GM12878 (cell line): ENCODE data around the gene HMCES. TPM values are rescaled to one million over a fixed set of nuclear protein-coding genes. Genes with fewer than 3 reads are reported as not detected.
A peak's percentile ranks its signal among the peaks of the same experiment; 100 is the strongest.

ENCODE experiments used
- ATF2 ChIP-seq: IDR thresholded peaks from 2 replicates; pipeline ENCODE4 v1.6.1; 2012; ENCODE audit warnings: low read length, inconsistent platforms
- BHLHE40 ChIP-seq, 2 experiments: fragments of 450-650 bp in 1 of 2; IDR thresholded peaks; 2 replicates each; pipeline ENCODE4 v1.6.1; 2011 to 2017; ENCODE audit warnings: low read depth in 2 of 2, borderline replicate concordance in 1 of 2, improper control_type of control experiment in 1 of 2, low read length in 1 of 2, mild to moderate bottlenecking in 1 of 2
- GATAD2B ChIP-seq: fragments of 450-650 bp; conservative IDR thresholded peaks from 2 replicates; pipeline ENCODE4 v1.6.1; 2017; ENCODE audit warnings: low read depth, mild to moderate bottlenecking, moderate library complexity
- KAT2A ChIP-seq: conservative IDR thresholded peaks from 2 replicates; pipeline ENCODE4 v1.6.1; 2011; ENCODE audit warnings: low read depth, low read length; ENCODE audit not compliant: control insufficient read depth
- KLF5 ChIP-seq: fragments of 450-650 bp; IDR thresholded peaks from 2 replicates; pipeline ENCODE4 v1.6.1; 2014; ENCODE audit warnings: mild to moderate bottlenecking; ENCODE audit not compliant: partially characterized antibody
- MEF2A ChIP-seq: IDR thresholded peaks from 2 replicates; pipeline ENCODE4 v1.6.1; 2011; ENCODE audit warnings: low read depth, mild to moderate bottlenecking, low read length, moderate library complexity; ENCODE audit not compliant: insufficient read depth
- STAT3 ChIP-seq: IDR thresholded peaks from 2 replicates; pipeline ENCODE4 v1.6.1; 2011; ENCODE audit warnings: low read depth, low read length, improper control_type of control experiment
- USF1 ChIP-seq: IDR thresholded peaks from 2 replicates; pipeline ENCODE4 v1.6.1; 2011; ENCODE audit warnings: borderline replicate concordance, low read depth, mild to moderate bottlenecking, moderate library complexity, mixed read lengths, low read length; ENCODE audit not compliant: insufficient read depth; ENCODE audit errors: extremely low read length
- USF2 ChIP-seq: IDR thresholded peaks from 2 replicates; pipeline ENCODE4 v1.6.1; 2011; ENCODE audit warnings: low read depth, low read length, improper control_type of control experiment, borderline replicate concordance
- WRNIP1 ChIP-seq: IDR thresholded peaks from 2 replicates; pipeline ENCODE4 v1.6.1; 2011; ENCODE audit warnings: low read depth, low read length, improper control_type of control experiment, borderline replicate concordance
- YY1 ChIP-seq: IDR thresholded peaks from 2 replicates; pipeline ENCODE4 v1.6.1; 2011; ENCODE audit warnings: low read depth, mild to moderate bottlenecking, low read length
- ZNF592 ChIP-seq: fragments of 450-650 bp; IDR thresholded peaks from 2 replicates; pipeline ENCODE4 v1.6.1; 2017; ENCODE audit warnings: mild to moderate bottlenecking, moderate library complexity
- polyA plus RNA-seq, 11 experiments: library from polyadenylated mRNA; depleted of rRNA in 4 of 11; unstranded in 6 of 11; stranded (reverse) in 5 of 11; fragments of >200 nt; fragmentation: Nextera tagmentation in 4 of 11; fragmentation: Illumina TruSeq in 1 of 11; extraction: Ambion mirVana in 4 of 11; extraction: Trizol in 1 of 11; gene quantifications; 1 replicate in 1 of 11; 2 replicates in 10 of 11; pipeline versions ENCODE4 v1.2.1 to v1.2.3, GENCODE V29; 2011 to 2016; ENCODE audit warnings: inconsistent platforms in 2 of 11, missing spikeins in 2 of 11, low read depth in 1 of 11
- total RNA-seq, 4 experiments: library from RNA; depleted of rRNA in 3 of 4; stranded (reverse); fragments of >200 nt in 3 of 4; fragmentation: Illumina TruSeq in 1 of 4; extraction: Trizol in 1 of 4; gene quantifications; 2 replicates each; pipeline versions ENCODE4 v1.2.1 to v1.2.3, GENCODE V29; 2013 to 2021
- TF ChIP-seq, protein P1 (sequence below): IDR thresholded peaks from 2 replicates; pipeline ENCODE4 v1.6.1; 2012; ENCODE audit warnings: mild to moderate bottlenecking, low read depth, low read length
- TF ChIP-seq, protein P2 (sequence below): fragments of 150-350 bp; IDR thresholded peaks from 2 replicates; pipeline ENCODE4 v1.6.1; 2014; ENCODE audit warnings: mild to moderate bottlenecking, low read depth, low read length

Gene HMCES
- total and polyA plus RNA-seq, 10 of the 15 experiments (the other 5 are each of a cell fraction or from before 2014, with no cell fraction given): 12.4 to 49.8 (median 27.0) TPM

DNA sequence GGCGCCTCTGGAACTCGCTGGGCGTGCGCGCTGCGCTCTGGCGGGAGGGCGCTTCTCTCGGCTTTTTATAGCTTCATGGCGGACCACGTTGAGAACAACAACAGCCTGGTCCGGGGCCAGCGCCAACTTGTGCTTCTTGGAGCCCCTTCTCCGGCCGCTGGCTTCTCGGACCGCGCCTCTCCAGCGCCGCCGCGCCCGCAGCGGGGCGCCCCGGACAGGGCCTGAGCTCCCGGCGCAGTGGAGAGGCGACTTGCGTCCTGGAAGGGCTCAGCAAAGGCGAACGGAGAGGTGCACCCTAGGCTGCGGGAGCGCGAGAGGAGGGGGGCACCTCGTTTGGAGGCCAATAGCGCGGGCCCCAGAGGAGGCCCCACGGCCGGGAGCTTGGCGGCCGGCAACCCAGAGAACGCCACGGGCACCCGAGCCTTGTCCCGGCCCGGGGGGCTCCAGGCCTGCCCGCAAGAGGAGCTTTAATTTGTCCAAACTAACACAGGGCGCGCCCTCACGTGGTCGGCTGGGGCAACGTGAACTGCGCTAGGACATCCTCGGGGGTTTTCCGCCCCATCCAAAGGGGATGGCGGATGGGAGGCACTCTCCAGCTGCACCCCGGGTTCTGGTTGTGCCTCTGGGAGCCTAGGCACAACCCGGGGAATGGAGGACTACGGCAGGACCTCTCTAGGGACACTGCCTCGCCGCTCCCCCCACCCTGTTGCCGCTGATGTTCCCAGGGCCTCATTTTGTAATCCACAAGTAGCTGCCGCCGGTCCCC is 37.8 kb downstream of the HMCES start (continued):
- peak; percentile 82 for TF ChIP-seq GATAD2B
- no peak for TF ChIP-seq STAT3
- peak; percentile 92 for TF ChIP-seq KLF5
- no peak for TF ChIP-seq KAT2A
- TF ChIP-seq YY1: peak; percentile 72
- TF ChIP-seq ZNF592: no peak
- 0 out of 2 replicates have a peak, but pooled peaks have one; percentile 12 for TF ChIP-seq USF2
- TF ChIP-seq, protein P1, sequence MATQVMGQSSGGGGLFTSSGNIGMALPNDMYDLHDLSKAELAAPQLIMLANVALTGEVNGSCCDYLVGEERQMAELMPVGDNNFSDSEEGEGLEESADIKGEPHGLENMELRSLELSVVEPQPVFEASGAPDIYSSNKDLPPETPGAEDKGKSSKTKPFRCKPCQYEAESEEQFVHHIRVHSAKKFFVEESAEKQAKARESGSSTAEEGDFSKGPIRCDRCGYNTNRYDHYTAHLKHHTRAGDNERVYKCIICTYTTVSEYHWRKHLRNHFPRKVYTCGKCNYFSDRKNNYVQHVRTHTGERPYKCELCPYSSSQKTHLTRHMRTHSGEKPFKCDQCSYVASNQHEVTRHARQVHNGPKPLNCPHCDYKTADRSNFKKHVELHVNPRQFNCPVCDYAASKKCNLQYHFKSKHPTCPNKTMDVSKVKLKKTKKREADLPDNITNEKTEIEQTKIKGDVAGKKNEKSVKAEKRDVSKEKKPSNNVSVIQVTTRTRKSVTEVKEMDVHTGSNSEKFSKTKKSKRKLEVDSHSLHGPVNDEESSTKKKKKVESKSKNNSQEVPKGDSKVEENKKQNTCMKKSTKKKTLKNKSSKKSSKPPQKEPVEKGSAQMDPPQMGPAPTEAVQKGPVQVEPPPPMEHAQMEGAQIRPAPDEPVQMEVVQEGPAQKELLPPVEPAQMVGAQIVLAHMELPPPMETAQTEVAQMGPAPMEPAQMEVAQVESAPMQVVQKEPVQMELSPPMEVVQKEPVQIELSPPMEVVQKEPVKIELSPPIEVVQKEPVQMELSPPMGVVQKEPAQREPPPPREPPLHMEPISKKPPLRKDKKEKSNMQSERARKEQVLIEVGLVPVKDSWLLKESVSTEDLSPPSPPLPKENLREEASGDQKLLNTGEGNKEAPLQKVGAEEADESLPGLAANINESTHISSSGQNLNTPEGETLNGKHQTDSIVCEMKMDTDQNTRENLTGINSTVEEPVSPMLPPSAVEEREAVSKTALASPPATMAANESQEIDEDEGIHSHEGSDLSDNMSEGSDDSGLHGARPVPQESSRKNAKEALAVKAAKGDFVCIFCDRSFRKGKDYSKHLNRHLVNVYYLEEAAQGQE: 0 out of 2 replicates have a peak, but pooled peaks have one; percentile 3
- TF ChIP-seq, protein P2, sequence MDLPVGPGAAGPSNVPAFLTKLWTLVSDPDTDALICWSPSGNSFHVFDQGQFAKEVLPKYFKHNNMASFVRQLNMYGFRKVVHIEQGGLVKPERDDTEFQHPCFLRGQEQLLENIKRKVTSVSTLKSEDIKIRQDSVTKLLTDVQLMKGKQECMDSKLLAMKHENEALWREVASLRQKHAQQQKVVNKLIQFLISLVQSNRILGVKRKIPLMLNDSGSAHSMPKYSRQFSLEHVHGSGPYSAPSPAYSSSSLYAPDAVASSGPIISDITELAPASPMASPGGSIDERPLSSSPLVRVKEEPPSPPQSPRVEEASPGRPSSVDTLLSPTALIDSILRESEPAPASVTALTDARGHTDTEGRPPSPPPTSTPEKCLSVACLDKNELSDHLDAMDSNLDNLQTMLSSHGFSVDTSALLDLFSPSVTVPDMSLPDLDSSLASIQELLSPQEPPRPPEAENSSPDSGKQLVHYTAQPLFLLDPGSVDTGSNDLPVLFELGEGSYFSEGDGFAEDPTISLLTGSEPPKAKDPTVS: no peak
- no peak for TF ChIP-seq ATF2
- TF ChIP-seq MEF2A: 0 out of 2 replicates have a peak, but pooled peaks have one; percentile 37
- TF ChIP-seq USF1: peak; percentile 71
- peak; percentile 17 to 52; a peak in 1 of 4 replicates for TF ChIP-seq BHLHE40 (IDR thresholded peaks at IDR 0.05; ENCODE audit: borderline replicate concordance in 1 of 2, low read depth in 2 of 2, low read length in 1 of 2)
- no peak for TF ChIP-seq WRNIP1
